ENCODE results near the gene ERGIC3.
"Not testable (repeated sequence)": the region's sequence is repeated elsewhere in the genome, so short reads cannot be mapped to it uniquely, and the experiment has no call there.

Gene ERGIC3

GRCh38 chr20:35518955-35519354 is 22.9 kb upstream of the ERGIC3 start:
- no peak for DNase-seq (ENCODE audit: low read depth)

DNA sequence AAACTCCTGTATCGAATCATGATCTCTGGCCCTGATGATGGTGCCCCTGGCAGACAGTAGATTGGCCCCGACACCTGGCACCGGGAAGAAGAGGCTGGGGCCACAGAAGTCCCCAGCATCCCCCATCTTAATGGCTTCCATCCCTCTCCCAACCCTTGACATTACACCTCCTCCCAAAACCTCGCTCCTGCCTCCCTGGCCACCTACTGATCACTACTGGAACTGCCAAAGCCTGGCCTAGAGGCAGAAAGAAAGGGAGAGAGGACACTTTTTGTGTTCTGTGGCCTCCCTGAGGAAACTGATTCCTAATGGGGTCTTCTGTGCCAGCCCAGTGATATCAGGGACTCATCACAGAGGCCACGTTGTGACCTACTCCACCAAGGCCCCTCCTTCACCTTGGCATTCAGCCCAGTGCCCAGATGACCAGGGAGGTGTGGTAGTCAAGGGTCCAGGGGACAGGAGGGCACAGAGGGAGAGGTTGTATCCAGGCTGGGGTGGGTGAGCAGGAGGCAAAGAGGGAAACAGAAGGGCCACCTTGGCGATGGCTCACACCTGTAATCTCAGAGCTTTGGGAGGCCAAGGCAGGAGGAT is 18.5 kb upstream of the ERGIC3 start:
- peak; percentile 5 for DNase-seq (ENCODE audit: low read depth)

- no peak for DNase-seq (ENCODE audit: low read depth)
These were observed 16.2 kb upstream of the ERGIC3 start for GRCh38 chr20:35525639-35526038.

GRCh38 chr20:35527122-35527769 is 14.6 kb upstream of the ERGIC3 start:
- no peak for DNase-seq (ENCODE audit: low read depth)

GRCh38 chr20:35529552-35529951 is 12.3 kb upstream of the ERGIC3 start, which contains the start of gene C20orf173:
Gene C20orf173, minus strand, starts transcription at chr20:35529652. Its CDS starts 279 bp downstream, at chr20:35529373.
- DNase-seq (ENCODE audit: low read depth) = no peak

DNA sequence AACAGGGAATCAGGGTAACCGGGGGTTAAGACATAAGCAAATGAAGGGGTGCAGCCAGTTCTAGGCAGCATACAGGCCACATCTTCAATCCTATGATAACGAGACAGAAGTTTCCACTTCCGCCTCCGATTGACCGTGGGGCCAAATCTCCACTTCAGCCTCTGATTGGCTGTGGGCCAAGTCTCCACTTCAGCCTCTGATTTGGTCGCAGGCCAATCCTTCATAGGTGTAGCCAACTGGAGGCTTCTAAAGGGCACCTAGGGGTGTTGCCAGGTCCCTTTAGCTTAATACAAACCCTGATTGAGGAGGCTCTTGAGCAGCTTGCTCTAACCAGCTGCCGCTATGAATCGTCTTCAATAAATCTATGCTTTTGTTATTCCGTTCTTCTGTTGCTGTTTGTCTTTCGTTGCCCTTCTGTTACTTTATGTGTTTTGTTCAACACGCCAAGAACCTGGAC is 2.1 kb upstream of the ERGIC3 start:
- DNase-seq (ENCODE audit: low read depth) = no peak

GRCh38 chr20:35541118-35541782 is 628 bp upstream of the ERGIC3 start:
- DNase-seq (ENCODE audit: low read depth) = no peak

DNA sequence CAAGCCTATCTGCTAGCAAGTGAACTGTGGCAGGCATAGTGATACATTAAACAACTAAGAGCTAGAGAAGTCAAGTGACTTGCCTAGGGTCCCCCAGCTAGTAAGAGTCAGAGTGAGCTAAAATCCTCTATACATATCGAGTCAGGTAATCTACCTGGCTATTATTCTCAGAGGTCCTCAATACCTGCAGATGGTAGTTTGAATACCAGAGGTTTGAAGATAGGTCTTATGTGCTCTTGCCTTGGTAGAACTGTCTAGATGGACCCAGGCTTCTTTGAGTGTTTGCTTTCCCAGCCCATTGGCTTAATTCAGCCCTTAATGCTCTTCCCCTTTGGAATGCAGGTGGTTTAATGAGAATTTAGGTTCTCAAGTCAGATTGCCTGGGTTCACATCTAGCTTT is 1.1 kb downstream of the ERGIC3 start:
- DNase-seq (ENCODE audit: low read depth) = no peak

GRCh38 chr20:35544436-35544835 is 2.6 kb downstream of the ERGIC3 start:
- DNase-seq (ENCODE audit: low read depth) = no peak

- DNase-seq (ENCODE audit: low read depth) = not testable (repeated sequence)
These were observed 3.1 kb downstream of the ERGIC3 start for GRCh38 chr20:35544941-35545340.

- DNase-seq (ENCODE audit: low read depth) = no peak
These were observed 4.2 kb downstream of the ERGIC3 start for GRCh38 chr20:35546127-35546526.

GRCh38 chr20:35547329-35547728 is 5.5 kb downstream of the ERGIC3 start:
- no peak for DNase-seq (ENCODE audit: low read depth)

DNA sequence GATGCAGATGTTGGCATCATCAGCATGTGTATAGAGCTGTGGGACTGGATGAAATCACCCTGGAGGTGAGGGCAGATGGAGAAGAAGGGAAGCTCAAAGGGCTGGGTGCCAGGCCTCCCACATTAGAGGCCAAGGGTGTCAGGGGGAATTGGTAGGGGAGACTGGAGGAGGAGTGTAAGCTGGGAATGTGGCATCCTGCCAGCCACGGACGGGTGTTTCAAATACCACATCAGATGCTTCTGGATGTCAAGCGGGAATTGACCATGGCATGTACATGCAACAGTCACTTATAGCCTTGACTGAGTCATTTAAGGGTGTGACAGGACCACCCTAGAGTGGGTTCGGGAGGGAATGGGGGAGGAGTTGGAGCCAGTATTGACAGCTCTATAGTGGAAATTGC is 9.6 kb downstream of the ERGIC3 start:
- no peak for DNase-seq (ENCODE audit: low read depth)

DNA sequence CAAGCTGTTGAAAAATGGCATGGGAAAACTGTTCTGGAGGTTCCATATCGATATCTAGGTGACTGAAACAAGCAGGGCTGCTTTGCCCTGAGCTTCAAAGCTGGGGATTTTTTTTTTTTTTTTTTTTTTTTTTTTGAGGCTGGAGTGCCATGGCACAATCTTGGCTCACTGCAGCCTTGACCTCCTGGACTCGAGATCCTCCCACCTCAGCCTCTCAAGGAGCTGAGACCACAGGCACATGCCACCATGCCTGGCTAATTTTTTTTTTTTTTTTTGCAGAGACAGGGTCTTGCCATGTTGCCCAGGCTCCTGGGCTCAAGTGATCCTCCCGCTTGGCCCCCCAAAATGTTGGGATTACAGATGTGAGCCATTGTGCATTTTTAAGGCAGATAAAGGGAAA is 11.0 kb downstream of the ERGIC3 start:
- DNase-seq (ENCODE audit: low read depth) = no peak

GRCh38 chr20:35555461-35555860 is 13.6 kb downstream of the ERGIC3 start:
- DNase-seq (ENCODE audit: low read depth) = not testable (repeated sequence)

DNA sequence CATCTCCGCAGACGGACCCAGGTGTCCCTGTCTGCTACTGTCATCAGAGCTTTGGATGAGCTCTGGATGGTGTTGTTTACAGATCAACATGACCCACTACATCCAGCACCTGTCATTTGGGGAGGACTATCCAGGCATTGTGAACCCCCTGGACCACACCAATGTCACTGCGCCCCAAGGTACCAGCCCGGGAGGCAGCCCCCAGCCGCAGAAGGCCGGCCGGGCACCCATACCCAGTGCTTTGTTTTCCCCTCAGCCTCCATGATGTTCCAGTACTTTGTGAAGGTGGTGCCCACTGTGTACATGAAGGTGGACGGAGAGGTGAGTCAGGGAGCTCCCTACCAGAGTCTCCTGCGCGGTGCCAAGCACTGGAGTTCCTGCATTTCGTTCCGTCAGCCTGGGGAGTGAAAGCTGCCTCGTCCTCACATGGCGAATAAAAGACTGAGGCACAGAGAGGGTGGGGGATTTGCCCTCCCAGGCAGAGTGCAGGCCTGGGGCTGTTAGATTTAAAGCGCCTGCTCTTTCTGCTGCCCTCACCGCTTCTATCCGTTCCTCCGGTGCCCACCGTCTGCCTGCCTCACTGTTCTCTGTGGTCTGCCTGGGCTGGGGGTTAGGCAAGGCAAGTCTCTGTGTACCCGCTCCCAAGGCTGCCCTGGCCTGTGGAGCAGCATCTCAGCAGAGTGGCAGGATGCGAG is 14.2 kb downstream of the ERGIC3 start:
- no peak for DNase-seq (ENCODE audit: low read depth)

DNA sequence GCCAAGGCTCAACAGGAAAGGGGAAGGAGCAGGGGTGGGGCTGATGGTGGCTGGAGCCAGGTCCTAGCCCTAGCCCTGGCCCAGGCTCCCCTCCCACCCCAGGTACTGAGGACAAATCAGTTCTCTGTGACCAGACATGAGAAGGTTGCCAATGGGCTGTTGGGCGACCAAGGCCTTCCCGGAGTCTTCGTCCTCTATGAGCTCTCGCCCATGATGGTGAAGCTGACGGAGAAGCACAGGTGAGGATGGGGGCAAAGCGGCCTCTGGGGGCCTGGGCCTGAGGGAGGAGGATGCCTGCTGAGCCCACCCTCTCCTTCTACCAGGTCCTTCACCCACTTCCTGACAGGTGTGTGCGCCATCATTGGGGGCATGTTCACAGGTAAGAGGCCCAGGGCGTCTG is 15.0 kb downstream of the ERGIC3 start:
- DNase-seq (ENCODE audit: low read depth) = no peak

DNA sequence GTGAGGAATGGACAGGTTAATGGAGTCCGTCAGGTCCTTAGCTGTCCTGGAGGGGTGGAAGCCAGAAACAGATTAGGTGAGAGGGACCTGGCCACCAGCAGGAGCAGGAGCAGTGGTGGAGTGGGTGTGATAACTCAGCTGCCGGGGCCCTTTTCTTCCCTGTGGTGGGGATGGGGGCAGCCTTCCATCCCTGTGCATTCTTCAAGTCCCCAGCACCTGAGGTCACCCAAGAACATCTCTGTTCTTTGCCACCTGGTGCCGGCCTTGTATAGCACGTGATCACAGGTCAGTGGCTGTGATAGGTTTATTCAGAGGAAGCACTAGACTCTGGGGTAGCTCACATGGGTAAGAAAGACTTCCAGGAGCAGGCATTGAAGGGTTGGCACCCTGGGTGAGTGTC is 16.6 kb downstream of the ERGIC3 start:
- DNase-seq (ENCODE audit: low read depth) = no peak

- no peak for DNase-seq (ENCODE audit: low read depth)
These were observed 17.3 kb downstream of the ERGIC3 start for GRCh38 chr20:35559042-35559693.

DNA sequence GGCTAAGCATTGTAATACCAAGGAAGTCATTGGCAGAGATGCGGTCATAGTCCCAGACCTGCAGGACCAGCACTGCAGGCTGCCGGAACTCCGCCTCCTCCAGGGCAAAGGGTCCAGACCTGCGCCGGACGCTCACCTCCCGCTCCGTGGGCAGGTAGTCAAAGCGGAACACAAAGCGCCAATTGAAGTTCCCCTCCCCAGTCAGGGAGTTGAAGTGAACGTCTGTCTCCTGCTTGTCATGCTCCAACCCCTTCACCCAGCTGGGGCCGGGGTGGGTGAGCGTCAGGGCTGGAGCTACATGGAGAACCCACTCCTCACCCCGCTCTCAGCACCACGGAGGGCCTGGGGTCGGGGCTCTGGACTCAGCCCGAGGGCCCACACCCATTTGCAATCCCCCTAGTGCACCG is 18.2 kb downstream of the ERGIC3 start:
- DNase-seq (ENCODE audit: low read depth) = no peak

GRCh38 chr20:35560541-35560940 is 18.7 kb downstream of the ERGIC3 start:
- no peak for DNase-seq (ENCODE audit: low read depth)

DNA sequence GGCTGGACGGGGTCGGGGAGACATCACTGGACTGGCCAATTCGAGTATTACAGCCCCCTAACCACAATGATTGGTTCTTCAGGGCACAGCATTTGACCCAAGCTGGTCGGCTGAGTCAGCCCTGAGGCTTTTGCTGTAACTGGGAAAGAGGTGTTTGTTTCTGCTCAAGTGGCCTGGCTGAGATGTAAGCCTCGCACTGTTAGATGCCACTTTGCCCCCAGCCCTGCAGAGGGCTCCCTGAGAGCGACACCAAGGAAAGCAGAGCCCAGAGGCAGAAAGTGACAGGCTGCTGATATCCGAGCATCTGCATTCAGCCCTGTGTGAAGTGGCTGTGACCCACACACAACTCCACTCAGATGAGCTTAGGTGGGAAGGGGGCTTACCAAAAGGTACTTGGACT is 19.4 kb downstream of the ERGIC3 start:
- DNase-seq (ENCODE audit: low read depth) = no peak
